NCI-H2081 (cell line): ENCODE measurements around the gene NOTCH4.

Source experiments
- DNase-seq, 2 experiments: peaks; one replicate each; lab custom pipeline; 2025; lab: John Stamatoyannopoulos, UW

The NOTCH4 gene

GRCh38 chr6:32163559-32164258 is 60.2 kb downstream of the NOTCH4 start:
- DNase-seq = no peak

- no peak for DNase-seq
Observed at GRCh38 chr6:32158052-32158451, 65.8 kb downstream of the NOTCH4 start.

GRCh38 chr6:32156891-32157290 is 67.0 kb downstream of the NOTCH4 start:
- no peak for DNase-seq

GRCh38 chr6:32154514-32155161 is 69.2 kb downstream of the NOTCH4 start:
- DNase-seq = peak; percentile 78 to 83

- DNase-seq = peak; percentile 83 to 90
Observed at GRCh38 chr6:32153564-32154513, 70.0 kb downstream of the NOTCH4 start, which contains the start of gene PPT2. Gene PPT2 (plus strand): TSS chr6:32154141. CDS start chr6:32154595, 454 bp downstream.

- DNase-seq = no peak
Observed at GRCh38 chr6:32152769-32153563, 70.9 kb downstream of the NOTCH4 start.

GRCh38 chr6:32151863-32152768 is 71.8 kb downstream of the NOTCH4 start, which contains the start of gene PRRT1:
Gene PRRT1 (minus strand): TSS chr6:32151939. CDS start chr6:32151827, 112 bp downstream.
- DNase-seq = no peak

- DNase-seq = no peak
Observed at GRCh38 chr6:32151181-32151862, 72.5 kb downstream of the NOTCH4 start.

GRCh38 chr6:32149932-32150870 is 73.7 kb downstream of the NOTCH4 start:
- no peak for DNase-seq

GRCh38 chr6:32149092-32149755 is 74.6 kb downstream of the NOTCH4 start:
- DNase-seq = no peak

GRCh38 chr6:32148289-32149091 is 75.4 kb downstream of the NOTCH4 start:
- peak; percentile 14 to 21 for DNase-seq

GRCh38 chr6:32147401-32148132 is 76.3 kb downstream of the NOTCH4 start:
- no peak for DNase-seq

- DNase-seq = no peak
Observed at GRCh38 chr6:32146687-32147086, 77.2 kb downstream of the NOTCH4 start.

GRCh38 chr6:32146287-32146686 is 77.6 kb downstream of the NOTCH4 start:
- no peak for DNase-seq
